ENCODE measurements around the gene SLPI.

- TF ChIP-seq CREB1 (CRISPR knock-in tag; IDR thresholded peaks at IDR 0.05; ENCODE audit: low read depth) (no peak), EZH2 (IDR thresholded peaks at IDR 0.05; ENCODE audit: low read depth, unreplicated experiment) (no peak), CTCF (conservative IDR thresholded peaks at IDR 0.05; ENCODE audit: low read depth in 2 of 2) (no peak), POLR2AphosphoS5 (IDR thresholded peaks at IDR 0.05; ENCODE audit: low read depth) (no peak), EZH2phosphoT487 (IDR thresholded peaks at IDR 0.05; ENCODE audit: unreplicated experiment) (no peak)
These were observed 37.2 kb upstream of the SLPI start for GRCh38 chr20:45291526-45291925.

Data from GM23338 (cell line).